GM12878 (cell line): ENCODE data around the gene FBXO17. TPM values are rescaled to one million over a fixed set of nuclear protein-coding genes. Genes with fewer than 3 reads are reported as not detected.
A peak's percentile ranks its signal among the peaks of the same experiment; 100 is the strongest.

Experiments used
- ATAC-seq: fragments of 200-7000 bp; cut with Tn5 transposase; 3 replicates; pipeline ENCODE4 v1.9.1; 2020; ENCODE audit warnings: mild to moderate bottlenecking, moderate library complexity
- BruUV-seq: library from RNA; stranded (reverse); fragments of 400-500 nt; replicated peaks from 2 replicates; lab custom pipeline; 2021; lab: Mats Ljungman, UMichigan
- CTCF ChIA-PET: fragments of 300-600 bp; sonication (Branson Sonifier 250); formaldehyde crosslinking; extraction: SDS; loops from one replicate; lab custom pipeline; 2021; ENCODE audit warnings: inconsistent platforms; lab: Yijun Ruan, JAX
- POLR2A ChIA-PET: fragments of 350-600 bp; formaldehyde crosslinking; extraction: SDS; loops from one replicate; lab custom pipeline; 2021; ENCODE audit warnings: inconsistent platforms; lab: Charles Lee
- RAD21 ChIA-PET: fragments of 300-600 bp; sonication (Branson Sonifier 250); formaldehyde crosslinking; loops from one replicate; lab custom pipeline; 2023; ENCODE audit warnings: antibody characterized with exemption; ENCODE audit not compliant: unreplicated experiment; lab: Charles Lee
- SMC1A ChIA-PET: fragments of 300-600 bp; sonication (Branson Sonifier 250); formaldehyde crosslinking; loops from one replicate; lab custom pipeline; 2023; ENCODE audit not compliant: unreplicated experiment, uncharacterized antibody; lab: Charles Lee
- DNase-seq: peaks from one replicate; pipeline ENCODE4 v3.0.0-alpha.2; 2011; ENCODE audit warnings: low read depth, low spot score
- FAIRE-seq: peaks from 3 replicates; lab custom pipeline; 2011; peaks lifted over from hg19 to GRCh38; lab: Jason Lieb, UNC
- H2AFZ ChIP-seq: 2 replicates; pipeline ENCODE4 v1.6.0; 2011; ENCODE audit warnings: low read depth, low read length, control low read depth; ENCODE audit not compliant: control insufficient read depth
- H3K27ac ChIP-seq: 2 replicates; pipeline ENCODE4 v1.5.1; 2011; ENCODE audit warnings: control low read depth; ENCODE audit not compliant: control insufficient read depth, insufficient read depth
- H3K27me3 ChIP-seq, 2 experiments: replicated peaks in 1 of 2; 2 replicates each; pipeline versions ENCODE4 v1.6.0 to v1.6.1; 2011; ENCODE audit warnings: low read length in 1 of 2; ENCODE audit not compliant: control insufficient read depth in 2 of 2, insufficient read depth in 2 of 2
- H3K36me3 ChIP-seq, 2 experiments: 2 replicates each; pipeline ENCODE4 v1.5.1; 2011; ENCODE audit warnings: low read length in 1 of 2; ENCODE audit not compliant: control insufficient read depth in 2 of 2, insufficient read depth in 2 of 2
- H3K4me1 ChIP-seq: 2 replicates; pipeline ENCODE4 v1.6.1; 2011; ENCODE audit warnings: mild to moderate bottlenecking, low read length, moderate library complexity, mixed read lengths; ENCODE audit not compliant: control insufficient read depth, insufficient read depth
- H3K4me2 ChIP-seq: 2 replicates; pipeline ENCODE4 v1.6.0; 2011; ENCODE audit warnings: control low read depth; ENCODE audit not compliant: control insufficient read depth, insufficient read depth
- H3K4me3 ChIP-seq: fragments of 200-600 bp; sonication (generic); 2 replicates; pipeline ENCODE4 v1.5.1; 2016
- H3K79me2 ChIP-seq: 2 replicates; pipeline ENCODE4 v1.6.0; 2011; ENCODE audit warnings: low read length; ENCODE audit not compliant: control insufficient read depth, insufficient read depth
- H3K9ac ChIP-seq: 2 replicates; pipeline ENCODE4 v1.8.0; 2011; ENCODE audit warnings: low read length, control low read depth, mixed read lengths; ENCODE audit not compliant: control insufficient read depth, insufficient read depth
- H3K9me3 ChIP-seq: replicated peaks from 3 replicates; pipeline ENCODE4 v1.5.1; 2011; ENCODE audit warnings: mild to moderate bottlenecking, low read length; ENCODE audit not compliant: control insufficient read depth, insufficient read depth
- H4K20me1 ChIP-seq: 2 replicates; pipeline ENCODE4 v1.6.0; 2011; ENCODE audit not compliant: control insufficient read depth, insufficient read depth
- ASH2L ChIP-seq: fragments of 300-600, 200-600 bp; sonication (generic); IDR thresholded peaks from 2 replicates; pipeline ENCODE4 v1.6.1; 2017; ENCODE audit warnings: low read depth, mild to moderate bottlenecking, borderline replicate concordance
- EGR1 ChIP-seq, 2 experiments: IDR thresholded peaks; 1 replicate in 1 of 2; 2 replicates in 1 of 2; pipeline ENCODE4 v1.6.1; 2011 to 2012; ENCODE audit warnings: low read depth in 2 of 2, low read length in 2 of 2, borderline replicate concordance in 1 of 2, mild to moderate bottlenecking in 1 of 2, moderate library complexity in 1 of 2
- KLF5 ChIP-seq: fragments of 450-650 bp; IDR thresholded peaks from 2 replicates; pipeline ENCODE4 v1.6.1; 2014; ENCODE audit warnings: mild to moderate bottlenecking; ENCODE audit not compliant: partially characterized antibody
- RCOR1 ChIP-seq: conservative IDR thresholded peaks from 2 replicates; pipeline ENCODE4 v1.6.1; 2012; ENCODE audit warnings: low read depth, low read length, improper control_type of control experiment
- RUNX3 ChIP-seq: IDR thresholded peaks from 2 replicates; pipeline ENCODE4 v1.6.1; 2012; ENCODE audit warnings: low read length, inconsistent platforms
- ZBTB4 ChIP-seq: fragments of 450-650 bp; formaldehyde crosslinking; IDR thresholded peaks from 2 replicates; pipeline ENCODE4 v1.4.0; 2022; ENCODE audit warnings: mild to moderate bottlenecking, moderate library complexity
- WGBS: methylation state at CpG from one replicate; pipeline ENCODE4 v1.1.6; 2016; ENCODE audit warnings: low lambda C conversion rate; ENCODE audit not compliant: insufficient replicate concordance, insufficient coverage; ENCODE audit errors: missing lambda C conversion rate; 5-methylcytosine and 5-hydroxymethylcytosine counted together
- in situ Hi-C: fragments of 300-500 bp; cut with MboI; formaldehyde crosslinking; loops from 9 replicates; pipeline ENCODE4 v1.14.3; 2018; ENCODE audit warnings: mixed read lengths
- intact Hi-C: fragments of 100-400 bp; cut with micrococcal nuclease; formaldehyde crosslinking; loops from one replicate; pipeline ENCODE4 v1.14.2; 2022; ENCODE audit not compliant: unreplicated experiment
- polyA plus RNA-seq, 11 experiments: library from polyadenylated mRNA; depleted of rRNA in 4 of 11; unstranded in 6 of 11; stranded (reverse) in 5 of 11; fragments of >200 nt; fragmentation: Nextera tagmentation in 4 of 11; fragmentation: Illumina TruSeq in 1 of 11; extraction: Ambion mirVana in 4 of 11; extraction: Trizol in 1 of 11; gene quantifications; 1 replicate in 1 of 11; 2 replicates in 10 of 11; pipeline versions ENCODE4 v1.2.1 to v1.2.3, GENCODE V29; 2011 to 2016; ENCODE audit warnings: inconsistent platforms in 2 of 11, missing spikeins in 2 of 11, low read depth in 1 of 11
- total RNA-seq, 4 experiments: library from RNA; depleted of rRNA in 3 of 4; stranded (reverse); fragments of >200 nt in 3 of 4; fragmentation: Illumina TruSeq in 1 of 4; extraction: Trizol in 1 of 4; gene quantifications; 2 replicates each; pipeline versions ENCODE4 v1.2.1 to v1.2.3, GENCODE V29; 2013 to 2021
- TF ChIP-seq, protein P1 (sequence below): fragments of 450-650 bp; IDR thresholded peaks from 2 replicates; pipeline ENCODE4 v1.6.1; 2016; ENCODE audit warnings: mild to moderate bottlenecking
- TF ChIP-seq, protein P2 (sequence below): fragments of 450-650 bp; IDR thresholded peaks from 2 replicates; pipeline ENCODE4 v1.6.1; 2018; ENCODE audit warnings: mild to moderate bottlenecking, low read depth, moderate library complexity; ENCODE audit not compliant: partially characterized antibody

The FBXO17 gene
- total and polyA plus RNA-seq, 10 of the 15 experiments (the other 5 are each of a cell fraction or from before 2014, with no cell fraction given): 2.2 to 11.1 (median 5.3) TPM

GRCh38 chr19:39014037-39014436 lies 38.5 kb upstream of the FBXO17 start:
- no peaks in the 10 kb centered on the region for H3K9me3 ChIP-seq
- H3K9ac ChIP-seq: no peak overlapping the region
- H2AFZ ChIP-seq: no peak overlapping the region; the same call in 1 of the 2 replicates
- RAD21 ChIA-PET: no interaction called here
- no peaks in the 10 kb centered on the region for H3K36me3 ChIP-seq
- no peak for ATAC-seq
- no TSS peak for BruUV-seq
- WGBS: 57% methylated on average over 7 of the region's 7 CpGs
- no peaks in the 10 kb centered on the region for H3K27me3 ChIP-seq
- in situ Hi-C loops (no loop called here), intact Hi-C loops (no loop called here)
- H4K20me1 ChIP-seq: no peaks in the 10 kb centered on the region
- H3K4me2 ChIP-seq: peak overlapping the region; percentile 1; the same call in 1 of the 2 replicates
- H3K4me3 ChIP-seq: no peak overlapping the region
- CTCF ChIA-PET: no interaction called here
- no peak overlapping the region for H3K27ac ChIP-seq
- H3K79me2 ChIP-seq: no peaks in the 10 kb centered on the region
- peaks cover 4% of the 10 kb centered on the region; the same call in 1 of the 2 replicates for H3K4me1 ChIP-seq
- POLR2A ChIA-PET: interaction anchor here (0.9 kb wide), 1 partner anchor 35 kb away, joined by 4 read pairs; no protein-coding TSS in a partner anchor
- SMC1A ChIA-PET: no interaction called here
- FAIRE-seq: peak; percentile 65
- DNase-seq: no peak
- TF ChIP-seq KLF5 (no peak), RCOR1 (no peak), RUNX3 (peak; percentile 28; the same call in 1 of the 2 replicates), ASH2L (no peak), EGR1 (IDR thresholded peaks at IDR 0.05; ENCODE audit: borderline replicate concordance in 1 of 2, low read depth in 2 of 2, low read length in 2 of 2) (no peak), ZBTB4 (CRISPR knock-in tag) (no peak)
- TF ChIP-seq, protein P1, sequence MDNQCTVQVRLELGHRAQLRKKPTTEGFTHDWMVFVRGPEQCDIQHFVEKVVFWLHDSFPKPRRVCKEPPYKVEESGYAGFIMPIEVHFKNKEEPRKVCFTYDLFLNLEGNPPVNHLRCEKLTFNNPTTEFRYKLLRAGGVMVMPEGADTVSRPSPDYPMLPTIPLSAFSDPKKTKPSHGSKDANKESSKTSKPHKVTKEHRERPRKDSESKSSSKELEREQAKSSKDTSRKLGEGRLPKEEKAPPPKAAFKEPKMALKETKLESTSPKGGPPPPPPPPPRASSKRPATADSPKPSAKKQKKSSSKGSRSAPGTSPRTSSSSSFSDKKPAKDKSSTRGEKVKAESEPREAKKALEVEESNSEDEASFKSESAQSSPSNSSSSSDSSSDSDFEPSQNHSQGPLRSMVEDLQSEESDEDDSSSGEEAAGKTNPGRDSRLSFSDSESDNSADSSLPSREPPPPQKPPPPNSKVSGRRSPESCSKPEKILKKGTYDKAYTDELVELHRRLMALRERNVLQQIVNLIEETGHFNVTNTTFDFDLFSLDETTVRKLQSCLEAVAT: no peak
- TF ChIP-seq, protein P2, sequence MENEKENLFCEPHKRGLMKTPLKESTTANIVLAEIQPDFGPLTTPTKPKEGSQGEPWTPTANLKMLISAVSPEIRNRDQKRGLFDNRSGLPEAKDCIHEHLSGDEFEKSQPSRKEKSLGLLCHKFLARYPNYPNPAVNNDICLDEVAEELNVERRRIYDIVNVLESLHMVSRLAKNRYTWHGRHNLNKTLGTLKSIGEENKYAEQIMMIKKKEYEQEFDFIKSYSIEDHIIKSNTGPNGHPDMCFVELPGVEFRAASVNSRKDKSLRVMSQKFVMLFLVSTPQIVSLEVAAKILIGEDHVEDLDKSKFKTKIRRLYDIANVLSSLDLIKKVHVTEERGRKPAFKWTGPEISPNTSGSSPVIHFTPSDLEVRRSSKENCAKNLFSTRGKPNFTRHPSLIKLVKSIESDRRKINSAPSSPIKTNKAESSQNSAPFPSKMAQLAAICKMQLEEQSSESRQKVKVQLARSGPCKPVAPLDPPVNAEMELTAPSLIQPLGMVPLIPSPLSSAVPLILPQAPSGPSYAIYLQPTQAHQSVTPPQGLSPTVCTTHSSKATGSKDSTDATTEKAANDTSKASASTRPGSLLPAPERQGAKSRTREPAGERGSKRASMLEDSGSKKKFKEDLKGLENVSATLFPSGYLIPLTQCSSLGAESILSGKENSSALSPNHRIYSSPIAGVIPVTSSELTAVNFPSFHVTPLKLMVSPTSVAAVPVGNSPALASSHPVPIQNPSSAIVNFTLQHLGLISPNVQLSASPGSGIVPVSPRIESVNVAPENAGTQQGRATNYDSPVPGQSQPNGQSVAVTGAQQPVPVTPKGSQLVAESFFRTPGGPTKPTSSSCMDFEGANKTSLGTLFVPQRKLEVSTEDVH: no peak
